ENCODE measurements around the gene DDX11. TPM values are rescaled to one million over a fixed set of nuclear protein-coding genes. Genes with fewer than 3 reads are reported as not detected.
"Not testable (repeated sequence)": the region's sequence is repeated elsewhere in the genome, so short reads cannot be mapped to it uniquely, and the experiment has no call there.

DDX11 gene
- 42.2 TPM for polyA plus RNA-seq (2012; ENCODE audit: missing spikeins)

- FAIRE-seq (peak; percentile 38), DNase-seq (ENCODE audit: insufficient read length) (peak; percentile 67)
- peak; percentile 71 for TF ChIP-seq POLR2A (IDR thresholded peaks at IDR 0.05; ENCODE audit: low read depth, low read length)
- peak; percentile 37; the same call in 1 of the 2 replicates for TF ChIP-seq TAF1 (IDR thresholded peaks at IDR 0.05; ENCODE audit: borderline replicate concordance, low read depth, low read length)
- peak; percentile 61 for TF ChIP-seq POLR2AphosphoS5 (IDR thresholded peaks at IDR 0.05; ENCODE audit: low read depth, low read length)
These were observed at the start of gene DDX11 for GRCh38 chr12:31073527-31074332. Gene DDX11, plus strand, starts transcription at chr12:31073860. Its CDS starts 4,534 bp downstream, at chr12:31078394.

GRCh38 chr12:31026202-31026601 is 47.5 kb upstream of the DDX11 start:
- FAIRE-seq (no peak), DNase-seq (ENCODE audit: insufficient read length) (no peak)
- TF ChIP-seq POLR2AphosphoS5 (IDR thresholded peaks at IDR 0.05; ENCODE audit: low read depth, low read length), result no peak
- TF ChIP-seq TAF1 (IDR thresholded peaks at IDR 0.05; ENCODE audit: borderline replicate concordance, low read depth, low read length), result no peak
- TF ChIP-seq POLR2A (IDR thresholded peaks at IDR 0.05; ENCODE audit: low read depth, low read length), result no peak

GRCh38 chr12:31027006-31027405 is 46.7 kb upstream of the DDX11 start:
- not testable (repeated sequence) for DNase-seq (ENCODE audit: insufficient read length); FAIRE-seq

- DNase-seq (ENCODE audit: insufficient read length) (no peak), FAIRE-seq (no peak)
- TF ChIP-seq POLR2AphosphoS5 (IDR thresholded peaks at IDR 0.05; ENCODE audit: low read depth, low read length), result no peak
- TF ChIP-seq TAF1 (IDR thresholded peaks at IDR 0.05; ENCODE audit: borderline replicate concordance, low read depth, low read length), result no peak
- TF ChIP-seq POLR2A (IDR thresholded peaks at IDR 0.05; ENCODE audit: low read depth, low read length), result no peak
These were observed 44.2 kb upstream of the DDX11 start for GRCh38 chr12:31029468-31029867.

- TF ChIP-seq POLR2AphosphoS5 (IDR thresholded peaks at IDR 0.05; ENCODE audit: low read depth, low read length), result no peak
- no peak for TF ChIP-seq TAF1 (IDR thresholded peaks at IDR 0.05; ENCODE audit: borderline replicate concordance, low read depth, low read length)
- no peak for TF ChIP-seq POLR2A (IDR thresholded peaks at IDR 0.05; ENCODE audit: low read depth, low read length)
- DNase-seq (ENCODE audit: insufficient read length), result no peak
- no peak for FAIRE-seq
These were observed 43.6 kb upstream of the DDX11 start for GRCh38 chr12:31029916-31030562.

GRCh38 chr12:31031951-31032335 is 41.7 kb upstream of the DDX11 start:
- FAIRE-seq, result no peak
- TF ChIP-seq TAF1 (IDR thresholded peaks at IDR 0.05; ENCODE audit: borderline replicate concordance, low read depth, low read length) (no peak), POLR2AphosphoS5 (IDR thresholded peaks at IDR 0.05; ENCODE audit: low read depth, low read length) (no peak), POLR2A (IDR thresholded peaks at IDR 0.05; ENCODE audit: low read depth, low read length) (no peak)
- no peak for DNase-seq (ENCODE audit: insufficient read length)

GRCh38 chr12:31033146-31033545 is 40.5 kb upstream of the DDX11 start:
- no peak for TF ChIP-seq TAF1 (IDR thresholded peaks at IDR 0.05; ENCODE audit: borderline replicate concordance, low read depth, low read length)
- TF ChIP-seq POLR2AphosphoS5 (IDR thresholded peaks at IDR 0.05; ENCODE audit: low read depth, low read length), result no peak
- no peak for FAIRE-seq
- DNase-seq (ENCODE audit: insufficient read length), result no peak

- no peak for FAIRE-seq
- no peak for DNase-seq (ENCODE audit: insufficient read length)
- TF ChIP-seq TAF1 (IDR thresholded peaks at IDR 0.05; ENCODE audit: borderline replicate concordance, low read depth, low read length) (no peak), POLR2AphosphoS5 (IDR thresholded peaks at IDR 0.05; ENCODE audit: low read depth, low read length) (no peak), POLR2A (IDR thresholded peaks at IDR 0.05; ENCODE audit: low read depth, low read length) (no peak)
These were observed 40.0 kb upstream of the DDX11 start for GRCh38 chr12:31033681-31034080.

- DNase-seq (ENCODE audit: insufficient read length), result no peak
- TF ChIP-seq POLR2A (IDR thresholded peaks at IDR 0.05; ENCODE audit: low read depth, low read length) (no peak), POLR2AphosphoS5 (IDR thresholded peaks at IDR 0.05; ENCODE audit: low read depth, low read length) (no peak), TAF1 (IDR thresholded peaks at IDR 0.05; ENCODE audit: borderline replicate concordance, low read depth, low read length) (no peak)
- no peak for FAIRE-seq
These were observed 39.3 kb upstream of the DDX11 start for GRCh38 chr12:31034372-31034771.

GRCh38 chr12:31035226-31035625 is 38.4 kb upstream of the DDX11 start:
- TF ChIP-seq POLR2A (IDR thresholded peaks at IDR 0.05; ENCODE audit: low read depth, low read length) (no peak), POLR2AphosphoS5 (IDR thresholded peaks at IDR 0.05; ENCODE audit: low read depth, low read length) (no peak), TAF1 (IDR thresholded peaks at IDR 0.05; ENCODE audit: borderline replicate concordance, low read depth, low read length) (no peak)
- DNase-seq (ENCODE audit: insufficient read length) (no peak), FAIRE-seq (no peak)

GRCh38 chr12:31035967-31036665 is 37.5 kb upstream of the DDX11 start:
- FAIRE-seq (no peak), DNase-seq (ENCODE audit: insufficient read length) (no peak)
- TF ChIP-seq POLR2AphosphoS5 (IDR thresholded peaks at IDR 0.05; ENCODE audit: low read depth, low read length) (no peak), POLR2A (IDR thresholded peaks at IDR 0.05; ENCODE audit: low read depth, low read length) (no peak), TAF1 (IDR thresholded peaks at IDR 0.05; ENCODE audit: borderline replicate concordance, low read depth, low read length) (no peak)

Data from GM12892 (cell line).